KOPT-K1 (cell line): ENCODE measurements around the gene NAA16.
"Not testable (repeated sequence)": the region's sequence is repeated elsewhere in the genome, so short reads cannot be mapped to it uniquely, and the experiment has no call there.

Experiments used
- H3K27ac ChIP-seq: fragments of 200-600 bp; sonication (generic); 2 replicates; pipeline ENCODE4 v1.5.1; 2016; ENCODE audit warnings: antibody characterized with exemption, mild to moderate bottlenecking, low read depth, low read length; ENCODE audit not compliant: poor library complexity, severe bottlenecking
- H3K36me3 ChIP-seq: fragments of 200-600 bp; sonication (generic); 2 replicates; pipeline ENCODE4 v1.5.1; 2017; ENCODE audit warnings: antibody characterized with exemption, mild to moderate bottlenecking, low read length, moderate library complexity; ENCODE audit not compliant: insufficient read depth
- H3K9me3 ChIP-seq: fragments of 200-600 bp; sonication (generic); 2 replicates; pipeline ENCODE4 v1.5.1; 2017; ENCODE audit warnings: antibody characterized with exemption, low read length, mild to moderate bottlenecking; ENCODE audit not compliant: insufficient read depth, poor library complexity, severe bottlenecking

NAA16 gene

GRCh38 chr13:41315443-41316047 lies 4.5 kb downstream of the NAA16 start:
- no peak overlapping the region for H3K27ac ChIP-seq

GRCh38 chr13:41317243-41317642 lies 6.2 kb downstream of the NAA16 start:
- H3K36me3 ChIP-seq: peaks cover 60% of the 10 kb centered on the region
- no peaks in the 10 kb centered on the region for H3K9me3 ChIP-seq
- no peak overlapping the region for H3K27ac ChIP-seq

More at GRCh38 chr13:41315443-41316047, 4.5 kb downstream of the NAA16 start:
- Histone ChIP-seq H3K9me3 (no peaks in the 10 kb centered on the region), H3K36me3 (peaks cover 43% of the 10 kb centered on the region)

GRCh38 chr13:41325752-41326151 lies 14.7 kb downstream of the NAA16 start:
- H3K27ac ChIP-seq: no peak overlapping the region
- H3K36me3 ChIP-seq: peaks cover 100% of the 10 kb centered on the region

GRCh38 chr13:41326661-41327060 lies 15.6 kb downstream of the NAA16 start:
- peaks cover 96% of the 10 kb centered on the region for H3K36me3 ChIP-seq
- H3K27ac ChIP-seq: no peak overlapping the region
- H3K9me3 ChIP-seq: no peaks in the 10 kb centered on the region

More at GRCh38 chr13:41325752-41326151, 14.7 kb downstream of the NAA16 start:
- H3K9me3 ChIP-seq: no peaks in the 10 kb centered on the region

GRCh38 chr13:41327994-41328790 lies 17.1 kb downstream of the NAA16 start:
- Histone ChIP-seq H3K27ac (no peak overlapping the region), H3K36me3 (peaks cover 91% of the 10 kb centered on the region)

GRCh38 chr13:41332829-41333228 lies 21.8 kb downstream of the NAA16 start:
- Histone ChIP-seq H3K9me3 (no peaks in the 10 kb centered on the region), H3K27ac (no peak overlapping the region), H3K36me3 (peaks cover 83% of the 10 kb centered on the region)

More at GRCh38 chr13:41327994-41328790, 17.1 kb downstream of the NAA16 start:
- no peaks in the 10 kb centered on the region for H3K9me3 ChIP-seq

- peaks cover 77% of the 10 kb centered on the region for H3K36me3 ChIP-seq
- no peaks in the 10 kb centered on the region for H3K9me3 ChIP-seq
- H3K27ac ChIP-seq: no peak overlapping the region
Measured at GRCh38 chr13:41334810-41335209, 23.7 kb downstream of the NAA16 start.

GRCh38 chr13:41344358-41344757 lies 33.3 kb downstream of the NAA16 start:
- Histone ChIP-seq H3K36me3 (peaks cover 90% of the 10 kb centered on the region), H3K27ac (no peak overlapping the region), H3K9me3 (no peaks in the 10 kb centered on the region)

GRCh38 chr13:41345165-41345913 lies 34.3 kb downstream of the NAA16 start:
- Histone ChIP-seq H3K27ac (no peak overlapping the region), H3K36me3 (peaks cover 94% of the 10 kb centered on the region), H3K9me3 (no peaks in the 10 kb centered on the region)

GRCh38 chr13:41345914-41346589 lies 35.0 kb downstream of the NAA16 start:
- no peaks in the 10 kb centered on the region for H3K9me3 ChIP-seq
- no peak overlapping the region for H3K27ac ChIP-seq
- H3K36me3 ChIP-seq: peaks cover 94% of the 10 kb centered on the region

- peaks cover 65% of the 10 kb centered on the region for H3K36me3 ChIP-seq
- no peaks in the 10 kb centered on the region for H3K9me3 ChIP-seq
- H3K27ac ChIP-seq: peak overlapping the region; percentile 18
Measured at GRCh38 chr13:41352935-41353840, 42.1 kb downstream of the NAA16 start.

GRCh38 chr13:41354416-41354815 lies 43.3 kb downstream of the NAA16 start:
- H3K9me3 ChIP-seq: no peaks in the 10 kb centered on the region
- peaks cover 65% of the 10 kb centered on the region for H3K36me3 ChIP-seq
- no peak overlapping the region for H3K27ac ChIP-seq

GRCh38 chr13:41356385-41356648 lies 45.2 kb downstream of the NAA16 start:
- H3K36me3 ChIP-seq: peaks cover 69% of the 10 kb centered on the region
- not testable (repeated sequence) for H3K9me3 ChIP-seq
- peak overlapping the region; percentile 52 for H3K27ac ChIP-seq

GRCh38 chr13:41356786-41357185 lies 45.7 kb downstream of the NAA16 start:
- peaks cover 70% of the 10 kb centered on the region for H3K36me3 ChIP-seq
- no peaks in the 10 kb centered on the region for H3K9me3 ChIP-seq
- H3K27ac ChIP-seq: peak overlapping the region; percentile 52
